ENCODE data around the gene FCRL4.

Gene FCRL4

DNA sequence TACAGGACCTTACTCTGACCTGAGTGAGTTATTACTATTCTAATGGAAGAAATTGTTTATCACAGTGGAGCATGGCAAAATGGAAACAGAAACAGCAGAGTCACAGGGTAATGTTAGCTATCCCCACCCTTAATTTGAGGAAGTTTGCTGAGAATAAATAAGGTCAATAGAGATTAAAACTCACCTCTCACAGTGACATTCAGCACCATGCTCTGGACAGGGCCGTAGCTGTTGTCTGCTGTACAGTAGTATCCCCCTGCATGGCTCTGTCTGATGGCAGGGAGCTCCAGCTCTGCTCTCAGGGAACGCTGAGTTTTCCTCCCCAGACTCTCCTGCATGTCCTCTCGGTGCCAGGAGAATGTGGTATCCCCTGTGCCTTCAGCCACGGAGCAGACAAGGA lies 11.9 kb downstream of the FCRL4 start:
- H3K4me3 ChIP-seq (ENCODE audit: low read length), result no peak overlapping the region
- H3K27ac ChIP-seq (ENCODE audit: low read depth, low read length), result no peak overlapping the region
- 88% methylated on average over 4 of the region's 4 CpGs for WGBS
- H3K36me3 ChIP-seq (ENCODE audit: insufficient read depth, low read length), result no peaks in the 10 kb centered on the region
- H3K9me3 ChIP-seq (ENCODE audit: insufficient read depth, low read depth, low read length), result no peaks in the 10 kb centered on the region
- no peaks in the 10 kb centered on the region for H3K27me3 ChIP-seq (ENCODE audit: insufficient read depth, low read length)
- peaks cover 13% of the 10 kb centered on the region for H3K4me1 ChIP-seq (ENCODE audit: insufficient read depth, low read length)
- no peak overlapping the region for H3K9ac ChIP-seq (ENCODE audit: low read depth, low read length)

DNA sequence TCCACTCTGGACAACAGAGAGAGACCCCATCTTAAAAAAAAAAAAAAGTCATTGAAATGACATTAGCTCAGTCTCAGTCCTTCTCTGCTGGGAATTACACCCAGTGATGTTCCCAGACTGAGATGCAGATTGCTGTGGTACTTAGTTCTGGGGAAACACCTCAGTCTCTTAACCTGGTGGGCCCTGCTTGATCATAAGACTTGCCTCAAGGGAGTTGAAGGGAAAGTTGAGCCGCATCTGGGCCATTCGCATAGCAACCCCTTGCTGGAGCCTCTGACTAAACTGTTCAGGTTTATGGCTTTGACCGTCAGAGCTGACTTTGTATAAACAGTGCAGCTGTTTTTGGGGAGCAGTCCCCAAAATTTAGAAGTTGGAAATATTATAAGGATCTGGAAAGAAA lies 13.4 kb downstream of the FCRL4 start:
- Histone ChIP-seq H3K36me3 (ENCODE audit: insufficient read depth, low read length) (no peaks in the 10 kb centered on the region), H3K4me1 (ENCODE audit: insufficient read depth, low read length) (peaks cover 13% of the 10 kb centered on the region), H3K9ac (ENCODE audit: low read depth, low read length) (no peak overlapping the region), H3K4me3 (ENCODE audit: low read length) (no peak overlapping the region), H3K9me3 (ENCODE audit: insufficient read depth, low read depth, low read length) (no peaks in the 10 kb centered on the region), H3K27ac (ENCODE audit: low read depth, low read length) (no peak overlapping the region), H3K27me3 (ENCODE audit: insufficient read depth, low read length) (no peaks in the 10 kb centered on the region)
- 93% methylated on average over 3 of the region's 3 CpGs for WGBS

DNA sequence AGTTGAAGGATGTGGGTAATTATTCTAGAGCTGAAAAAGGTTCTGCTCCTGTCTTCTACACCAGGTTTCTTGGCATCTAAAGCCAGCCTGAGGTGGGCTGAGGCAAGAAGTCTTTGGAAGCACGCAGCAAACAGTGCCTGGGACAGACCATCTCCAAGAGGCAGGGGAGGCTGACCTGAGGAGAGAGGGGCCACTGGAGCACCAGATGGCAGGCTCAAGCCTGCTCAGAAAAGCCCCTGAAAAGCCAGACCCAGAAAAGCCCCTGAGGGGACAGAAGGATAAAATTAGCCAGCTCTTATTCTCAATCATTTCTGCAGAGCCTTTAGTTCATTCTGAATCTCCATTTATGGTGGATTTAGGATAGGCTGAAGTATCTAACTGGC lies 17.1 kb downstream of the FCRL4 start:
- Histone ChIP-seq H3K36me3 (ENCODE audit: insufficient read depth, low read length) (no peaks in the 10 kb centered on the region), H3K9ac (ENCODE audit: low read depth, low read length) (no peak overlapping the region)

DNA sequence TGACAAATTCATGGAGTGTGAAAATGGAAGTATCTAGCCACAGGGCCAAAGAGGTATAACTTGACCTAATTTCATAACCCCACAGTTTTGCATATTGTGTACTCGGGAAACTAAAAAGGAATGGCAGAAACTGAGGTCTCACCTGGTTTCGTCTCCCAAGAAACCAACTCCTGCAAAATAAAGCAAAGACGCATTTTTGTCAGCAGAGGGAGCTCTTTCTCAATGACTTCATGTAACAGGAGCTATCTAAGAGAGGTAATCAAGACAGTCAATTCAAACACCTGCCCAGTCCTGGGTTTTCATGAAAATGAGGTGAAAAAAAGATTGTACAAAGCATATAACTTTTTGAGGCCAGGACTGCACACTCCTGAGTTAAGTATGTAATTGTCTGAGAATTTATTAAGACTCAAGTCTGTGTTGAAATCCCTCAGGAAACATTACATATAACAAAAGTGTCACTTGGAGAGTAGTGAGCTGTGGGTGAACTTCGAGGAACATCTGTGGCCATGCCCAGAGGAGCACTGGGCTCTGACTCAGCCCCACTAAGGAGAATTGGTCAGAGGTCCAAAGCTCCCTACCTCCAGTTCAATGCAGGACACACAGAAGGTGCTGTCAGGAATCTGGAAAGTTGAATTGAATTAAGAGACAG lies 17.6 kb downstream of the FCRL4 start:
- H3K9me3 ChIP-seq (ENCODE audit: insufficient read depth, low read depth, low read length), result no peaks in the 10 kb centered on the region
- no peak overlapping the region for H3K27ac ChIP-seq (ENCODE audit: low read depth, low read length)
- H3K4me1 ChIP-seq (ENCODE audit: insufficient read depth, low read length), result no peaks in the 10 kb centered on the region
- no peak overlapping the region for H3K4me3 ChIP-seq (ENCODE audit: low read length)
- H3K36me3 ChIP-seq (ENCODE audit: insufficient read depth, low read length), result no peaks in the 10 kb centered on the region
- 48% methylated on average over 4 of the region's 4 CpGs for WGBS
- no peaks in the 10 kb centered on the region for H3K27me3 ChIP-seq (ENCODE audit: insufficient read depth, low read length)
- no peak overlapping the region for H3K9ac ChIP-seq (ENCODE audit: low read depth, low read length)

More for the DNA sequence above, 17.1 kb downstream of the FCRL4 start:
- no peaks in the 10 kb centered on the region for H3K4me1 ChIP-seq (ENCODE audit: insufficient read depth, low read length)
- H3K27me3 ChIP-seq (ENCODE audit: insufficient read depth, low read length), result no peaks in the 10 kb centered on the region
- no peak overlapping the region for H3K27ac ChIP-seq (ENCODE audit: low read depth, low read length)
- 88% methylated on average over 1 of the region's 1 CpG for WGBS
- H3K9me3 ChIP-seq (ENCODE audit: insufficient read depth, low read depth, low read length), result no peaks in the 10 kb centered on the region
- H3K4me3 ChIP-seq (ENCODE audit: low read length), result no peak overlapping the region

DNA sequence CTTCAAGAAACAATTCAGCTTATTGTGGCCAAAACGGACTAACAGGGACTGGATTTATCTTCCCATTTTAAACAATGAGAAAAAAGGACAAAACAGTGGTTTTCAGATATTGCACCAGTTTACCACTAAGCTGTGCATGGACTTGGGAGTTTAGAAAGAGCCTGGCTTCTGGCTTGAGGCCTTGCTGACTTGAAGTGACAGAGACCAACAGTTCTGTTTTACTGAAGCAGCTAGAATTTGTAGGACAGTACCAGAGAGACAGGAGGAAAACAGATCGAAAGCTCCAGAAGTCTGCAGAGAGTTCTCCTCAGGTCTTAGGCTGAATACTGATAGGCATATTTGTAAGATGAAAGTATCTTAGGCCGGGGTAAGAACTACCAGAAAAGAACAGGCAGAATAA lies 20.5 kb downstream of the FCRL4 start:
- H3K4me1 ChIP-seq (ENCODE audit: insufficient read depth, low read length), result no peaks in the 10 kb centered on the region
- no peak overlapping the region for H3K27ac ChIP-seq (ENCODE audit: low read depth, low read length)
- no peak overlapping the region for H3K9ac ChIP-seq (ENCODE audit: low read depth, low read length)
- no peak overlapping the region for H3K4me3 ChIP-seq (ENCODE audit: low read length)
- H3K9me3 ChIP-seq (ENCODE audit: insufficient read depth, low read depth, low read length), result no peaks in the 10 kb centered on the region
- WGBS, result 95% methylated on average over 3 of the region's 3 CpGs
- H3K36me3 ChIP-seq (ENCODE audit: insufficient read depth, low read length), result no peaks in the 10 kb centered on the region
- H3K27me3 ChIP-seq (ENCODE audit: insufficient read depth, low read length), result no peaks in the 10 kb centered on the region

DNA sequence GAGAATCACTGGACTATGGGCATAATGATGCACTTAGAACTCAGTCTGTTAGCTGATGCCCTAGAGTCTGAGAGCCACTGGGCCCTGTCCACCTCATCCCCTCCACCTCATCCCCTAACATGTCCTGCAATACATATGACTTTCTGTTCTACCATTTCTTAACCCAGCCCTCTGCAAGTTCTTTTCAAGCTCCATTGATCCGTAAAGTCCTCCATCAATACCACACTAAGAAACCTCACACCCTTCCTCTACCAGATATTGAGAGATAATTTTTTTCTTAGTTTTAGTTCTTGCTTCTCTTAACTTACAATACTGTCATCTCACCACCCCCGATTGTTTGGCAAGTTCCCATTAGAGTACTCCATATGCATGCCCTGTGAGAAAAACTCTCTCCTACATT lies 22.1 kb downstream of the FCRL4 start:
- H3K27me3 ChIP-seq (ENCODE audit: insufficient read depth, low read length), result no peaks in the 10 kb centered on the region
- H3K36me3 ChIP-seq (ENCODE audit: insufficient read depth, low read length), result no peaks in the 10 kb centered on the region
- H3K4me1 ChIP-seq (ENCODE audit: insufficient read depth, low read length), result no peaks in the 10 kb centered on the region
- no peak overlapping the region for H3K4me3 ChIP-seq (ENCODE audit: low read length)
- H3K9ac ChIP-seq (ENCODE audit: low read depth, low read length), result no peak overlapping the region
- H3K9me3 ChIP-seq (ENCODE audit: insufficient read depth, low read depth, low read length), result no peaks in the 10 kb centered on the region
- 93% methylated on average over 2 of the region's 2 CpGs for WGBS
- no peak overlapping the region for H3K27ac ChIP-seq (ENCODE audit: low read depth, low read length)

DNA sequence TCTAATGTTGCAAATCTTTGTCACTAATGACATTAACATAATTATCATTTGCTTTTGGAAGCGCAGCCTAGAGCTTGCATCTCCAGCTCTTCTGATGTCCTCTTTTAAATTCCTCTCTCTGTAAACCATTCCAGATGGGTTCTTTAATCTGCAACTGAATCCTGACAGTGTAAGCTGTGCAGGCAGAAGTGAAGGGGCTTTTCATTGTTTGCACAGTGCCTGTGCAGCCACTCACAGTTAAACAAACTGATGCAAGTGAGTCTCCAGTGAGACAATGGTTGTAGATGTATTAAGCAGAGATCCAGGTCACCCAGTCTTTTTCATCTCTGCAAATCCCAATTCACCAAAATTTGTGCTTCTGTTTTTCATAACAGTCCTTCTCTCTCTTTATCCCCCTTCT lies 23.0 kb downstream of the FCRL4 start:
- no peaks in the 10 kb centered on the region for H3K36me3 ChIP-seq (ENCODE audit: insufficient read depth, low read length)
- no peaks in the 10 kb centered on the region for H3K4me1 ChIP-seq (ENCODE audit: insufficient read depth, low read length)
- H3K9me3 ChIP-seq (ENCODE audit: insufficient read depth, low read depth, low read length), result no peaks in the 10 kb centered on the region
- no peaks in the 10 kb centered on the region for H3K27me3 ChIP-seq (ENCODE audit: insufficient read depth, low read length)
- no peak overlapping the region for H3K9ac ChIP-seq (ENCODE audit: low read depth, low read length)
- no peak overlapping the region for H3K27ac ChIP-seq (ENCODE audit: low read depth, low read length)
- WGBS, result 96% methylated on average over 1 of the region's 1 CpG
- H3K4me3 ChIP-seq (ENCODE audit: low read length), result no peak overlapping the region

DNA sequence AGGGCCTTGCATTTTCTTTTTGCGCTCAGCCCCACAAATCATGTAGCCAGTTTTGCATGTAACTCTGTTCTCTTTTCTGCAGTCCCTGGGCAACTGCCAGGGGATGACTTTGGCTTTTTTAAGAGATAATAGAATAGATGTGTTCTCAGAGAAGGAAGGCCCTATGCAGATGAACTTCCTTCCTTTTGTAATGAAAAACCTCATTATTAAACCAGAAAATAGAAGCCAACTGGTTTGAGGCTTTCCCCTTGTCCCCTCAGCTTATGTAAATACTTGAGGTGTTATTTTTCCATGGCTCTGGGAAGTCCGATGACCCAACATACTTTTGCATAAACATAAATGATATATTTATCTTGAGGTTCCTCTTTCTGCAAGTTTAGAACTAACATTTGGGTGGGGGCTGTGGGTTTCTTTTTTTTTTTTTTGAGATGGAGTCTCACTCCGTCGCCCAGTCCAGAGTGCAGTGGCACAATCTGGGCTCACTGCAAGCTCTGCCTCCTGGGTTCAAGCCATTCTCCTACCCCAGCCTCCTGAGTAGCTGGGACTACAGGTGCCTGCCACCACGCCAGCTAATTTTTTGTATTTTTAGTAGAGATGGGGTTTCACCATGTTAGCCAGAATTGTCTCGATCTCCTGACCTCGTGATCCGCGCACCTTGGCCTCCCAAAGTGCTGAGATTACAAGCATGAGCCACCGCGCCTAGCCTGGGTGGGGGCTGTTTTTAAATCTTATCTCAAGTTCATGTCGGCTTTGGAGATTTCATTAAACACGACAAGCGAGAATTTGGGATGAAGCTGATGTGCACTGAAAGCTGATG lies 31.2 kb downstream of the FCRL4 start:
- Histone ChIP-seq H3K9ac (ENCODE audit: low read depth, low read length) (no peak overlapping the region), H3K36me3 (ENCODE audit: insufficient read depth, low read length) (no peaks in the 10 kb centered on the region), H3K9me3 (ENCODE audit: insufficient read depth, low read depth, low read length) (no peaks in the 10 kb centered on the region), H3K27ac (ENCODE audit: low read depth, low read length) (peak overlapping the region; percentile 59; the same call in 1 of the 2 replicates), H3K4me3 (ENCODE audit: low read length) (no peak overlapping the region), H3K27me3 (ENCODE audit: insufficient read depth, low read length) (no peaks in the 10 kb centered on the region), H3K4me1 (ENCODE audit: insufficient read depth, low read length) (peaks cover 40% of the 10 kb centered on the region)
- WGBS, result 85% methylated on average over 13 of the region's 14 CpGs

DNA sequence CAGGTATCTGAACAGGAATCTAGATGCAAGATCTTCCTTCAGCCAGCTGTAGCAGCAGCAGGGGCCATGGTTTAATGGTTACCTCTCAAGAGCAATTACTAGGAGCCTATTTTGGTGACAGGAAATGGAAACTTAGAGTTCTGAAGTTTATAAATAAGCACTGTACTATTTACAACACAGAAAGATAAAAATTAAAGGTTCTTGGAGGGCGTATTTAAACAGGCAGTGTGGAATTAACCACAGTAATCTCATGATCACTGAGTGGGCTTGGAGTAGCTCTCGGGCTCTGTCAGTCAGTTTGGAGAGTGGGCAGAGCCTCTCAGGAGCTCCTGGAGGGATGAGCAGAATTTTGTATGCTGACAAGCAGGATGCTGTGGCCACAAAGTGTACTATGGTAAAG lies 35.4 kb downstream of the FCRL4 start:
- no peak overlapping the region for H3K4me3 ChIP-seq (ENCODE audit: low read length)
- no peaks in the 10 kb centered on the region for H3K27me3 ChIP-seq (ENCODE audit: insufficient read depth, low read length)
- WGBS, result 83% methylated on average over 2 of the region's 2 CpGs
- no peaks in the 10 kb centered on the region for H3K9me3 ChIP-seq (ENCODE audit: insufficient read depth, low read depth, low read length)
- peaks cover 36% of the 10 kb centered on the region for H3K4me1 ChIP-seq (ENCODE audit: insufficient read depth, low read length)
- no peaks in the 10 kb centered on the region for H3K36me3 ChIP-seq (ENCODE audit: insufficient read depth, low read length)
- H3K27ac ChIP-seq (ENCODE audit: low read depth, low read length), result no peak overlapping the region
- H3K9ac ChIP-seq (ENCODE audit: low read depth, low read length), result no peak overlapping the region

DNA sequence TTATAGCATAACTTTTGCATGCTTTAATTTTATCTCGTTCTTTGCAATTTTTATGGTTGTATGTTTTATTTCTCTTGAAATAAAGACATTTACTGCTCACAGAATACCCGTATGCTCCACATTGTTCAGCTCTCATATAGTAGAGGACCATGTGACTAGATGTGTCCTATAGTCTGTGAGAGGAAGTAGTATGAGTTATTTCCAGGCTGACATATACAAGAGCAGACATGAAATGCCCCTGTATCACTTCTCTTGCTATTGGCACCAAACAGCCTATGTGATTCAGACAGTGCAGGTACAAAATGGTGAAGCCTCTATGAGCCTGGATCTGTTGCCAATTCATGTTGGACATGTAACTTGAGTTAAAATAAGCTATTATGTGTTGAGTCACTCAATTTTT lies 39.8 kb downstream of the FCRL4 start:
- H3K9me3 ChIP-seq (ENCODE audit: insufficient read depth, low read depth, low read length), result no peaks in the 10 kb centered on the region

DNA sequence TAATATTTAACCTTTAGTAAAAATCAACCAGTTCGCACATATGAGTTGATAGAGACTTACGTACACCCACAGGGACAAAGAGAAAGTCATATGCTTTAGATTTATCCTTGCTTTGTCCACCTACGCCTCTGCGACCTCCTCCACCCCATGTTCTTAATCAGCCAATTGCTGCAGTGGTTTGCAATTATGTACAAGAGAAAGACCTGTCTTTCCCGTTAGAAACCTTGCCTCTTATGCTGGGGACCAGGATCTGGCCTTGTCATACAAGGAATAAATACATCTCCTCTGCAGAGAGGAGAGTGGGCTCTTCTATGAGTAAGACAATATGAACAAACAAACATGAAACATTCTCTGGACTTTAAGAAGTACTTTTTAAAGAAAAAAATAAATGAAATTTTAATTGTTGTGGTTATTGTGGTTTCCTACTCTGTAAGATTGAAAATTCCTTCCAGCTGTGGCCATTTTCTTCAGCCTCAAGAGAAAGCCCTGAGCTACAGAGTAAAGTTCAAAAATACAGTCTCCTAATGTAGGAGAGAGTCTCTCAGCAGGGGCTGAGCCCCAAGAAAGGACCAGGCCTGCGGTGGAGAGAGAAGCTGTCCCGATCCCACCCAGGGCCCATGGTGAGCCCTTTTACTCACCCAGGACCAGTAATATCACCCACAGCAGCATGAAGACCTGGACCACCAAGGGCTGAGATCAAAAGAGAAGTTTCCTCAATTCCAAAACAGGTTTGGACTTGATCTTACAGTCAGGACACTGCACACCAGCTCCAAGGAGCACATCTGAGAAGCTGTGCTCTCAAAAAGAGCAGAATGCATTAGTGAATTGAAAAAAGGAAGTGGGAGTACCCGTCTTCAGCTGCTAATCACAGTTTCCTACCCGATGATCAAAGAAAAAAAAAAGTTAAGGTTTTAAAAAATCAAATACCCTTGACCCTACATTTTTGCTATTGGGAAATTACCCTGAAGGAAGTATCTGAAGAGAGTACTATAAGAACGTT lies 45.9 kb downstream of the FCRL4 start, which contains the start of gene FCRL5:
FCRL5 (minus strand) TSS at position 822 of the 1,000 bp plus-strand sequence; CDS start at position 669, 153 bp downstream.
- Histone ChIP-seq H3K4me1 (ENCODE audit: insufficient read depth, low read length) (no peaks in the 10 kb centered on the region), H3K36me3 (ENCODE audit: insufficient read depth, low read length) (no peaks in the 10 kb centered on the region), H3K27ac (ENCODE audit: low read depth, low read length) (no peak within 1 kb of the TSS), H3K27me3 (ENCODE audit: insufficient read depth, low read length) (no peaks in the 10 kb centered on the region), H3K9ac (ENCODE audit: low read depth, low read length) (no peak within 1 kb of the TSS), H3K9me3 (ENCODE audit: insufficient read depth, low read depth, low read length) (no peaks in the 10 kb centered on the region), H3K4me3 (ENCODE audit: low read length) (no peak within 1 kb of the TSS)
- 93% methylated on average over 8 of the region's 10 CpGs for WGBS

More for the DNA sequence above, 39.8 kb downstream of the FCRL4 start:
- H3K4me1 ChIP-seq (ENCODE audit: insufficient read depth, low read length), result peaks cover 7% of the 10 kb centered on the region; the same call in 1 of the 2 replicates
- WGBS, result no CpG with 5 or more reads among the region's 2 CpGs
- H3K9ac ChIP-seq (ENCODE audit: low read depth, low read length), result no peak overlapping the region
- H3K27me3 ChIP-seq (ENCODE audit: insufficient read depth, low read length), result no peaks in the 10 kb centered on the region
- H3K4me3 ChIP-seq (ENCODE audit: low read length), result no peak overlapping the region
- no peak overlapping the region for H3K27ac ChIP-seq (ENCODE audit: low read depth, low read length)
- no peaks in the 10 kb centered on the region for H3K36me3 ChIP-seq (ENCODE audit: insufficient read depth, low read length)
